ENCODE data around the gene DPYD.

DPYD gene

DNA sequence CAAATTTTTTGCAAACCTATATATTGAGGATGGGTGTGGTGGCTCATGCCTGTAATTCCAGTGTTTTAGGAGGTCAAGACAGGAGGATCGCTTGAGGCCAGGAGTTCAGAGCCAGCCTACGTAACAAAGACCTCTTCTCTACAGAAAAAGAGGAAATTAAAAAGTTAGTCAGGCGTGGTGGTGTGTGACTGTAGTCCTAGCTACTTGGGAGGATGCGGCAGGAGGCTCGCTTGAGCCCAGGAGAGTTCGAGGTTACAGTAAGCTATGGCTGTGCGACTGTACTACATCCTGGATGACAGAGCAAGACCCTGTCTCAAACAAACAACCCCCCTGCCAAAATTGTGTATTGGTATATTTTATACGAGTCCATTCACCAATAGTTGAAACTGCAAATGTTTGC, 589.7 kb downstream of the DPYD start:
- DNase-seq (ENCODE audit: extremely low read depth in 1 of 2, low read depth in 1 of 2) = no peak

DNA sequence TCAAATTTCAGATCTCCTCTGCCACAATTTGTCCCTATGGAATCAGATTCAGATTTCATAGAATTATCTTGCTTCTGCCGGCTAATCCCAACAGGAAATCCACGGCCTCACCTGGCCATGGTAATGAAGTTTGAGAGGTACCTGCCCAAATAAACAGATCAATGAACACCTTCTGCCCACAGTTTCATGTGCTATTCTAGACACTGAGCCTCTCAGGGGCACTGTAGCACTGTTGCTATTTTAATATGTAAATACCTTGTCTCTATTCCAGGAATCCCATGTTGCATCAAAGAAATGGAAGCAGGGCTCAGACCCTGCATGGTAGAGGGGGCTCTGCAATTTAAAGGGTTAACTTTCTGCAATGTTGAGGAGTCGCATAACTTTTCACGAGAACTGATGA, 606.1 kb downstream of the DPYD start:
- no peak for DNase-seq (ENCODE audit: extremely low read depth in 1 of 2, low read depth in 1 of 2)

DNA sequence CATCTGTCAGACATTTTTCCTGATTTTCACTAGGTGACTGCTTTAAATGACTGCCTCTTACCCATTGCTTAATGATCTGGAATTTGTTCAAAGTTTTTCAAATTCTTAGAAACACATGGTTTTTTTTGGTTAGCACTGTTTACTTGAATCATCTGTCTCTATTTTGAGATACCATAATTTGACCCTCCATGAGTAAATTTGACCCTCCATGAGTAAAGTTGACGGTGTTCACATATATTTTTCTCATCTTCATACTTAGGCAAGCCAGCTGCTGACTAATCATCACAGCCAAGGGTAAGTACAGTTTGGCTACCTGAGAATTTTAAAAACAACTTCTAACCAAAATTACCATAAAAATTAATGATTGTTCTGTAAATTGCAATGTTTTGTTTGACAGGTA, 612.7 kb downstream of the DPYD start:
- no peak for DNase-seq (ENCODE audit: extremely low read depth in 1 of 2, low read depth in 1 of 2)

DNA sequence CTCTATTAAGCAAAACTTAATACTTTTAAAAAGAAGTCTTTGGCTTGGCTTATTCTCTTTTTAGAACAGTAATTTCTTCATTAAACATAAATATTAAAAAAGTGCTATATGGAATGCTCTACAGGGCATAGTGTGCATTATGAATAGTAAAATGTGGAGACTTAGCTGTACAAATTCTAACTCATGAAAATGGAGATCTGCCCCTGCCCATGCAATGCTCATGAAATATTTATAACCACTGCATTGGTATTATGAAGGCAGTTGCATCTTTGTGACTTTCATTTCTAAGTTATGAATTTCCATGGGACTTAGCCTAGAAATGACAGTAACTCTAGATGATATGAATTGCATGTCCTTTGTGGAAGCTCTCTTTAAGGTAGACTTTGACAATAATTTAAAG, 613.3 kb downstream of the DPYD start:
- DNase-seq (ENCODE audit: extremely low read depth in 1 of 2, low read depth in 1 of 2) = no peak

DNA sequence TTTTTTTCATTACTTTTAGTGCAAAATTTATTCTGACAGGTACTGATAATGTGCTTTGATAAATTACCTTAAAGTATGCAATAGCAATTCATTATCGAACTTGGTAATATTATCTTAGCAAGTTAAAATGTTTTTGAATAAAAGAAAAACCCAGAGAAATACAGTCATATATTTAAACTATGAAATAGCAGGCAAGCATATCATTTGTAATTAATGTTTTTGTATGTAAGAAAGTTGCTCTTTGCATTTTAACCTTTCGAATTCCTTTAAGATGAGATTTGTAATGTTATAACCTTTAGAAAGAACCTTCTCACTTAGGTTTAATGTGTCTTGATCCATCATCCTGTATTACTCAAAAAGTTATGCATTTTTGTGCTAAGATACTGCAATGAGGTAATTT, 613.7 kb downstream of the DPYD start:
- no peak for DNase-seq (ENCODE audit: extremely low read depth in 1 of 2, low read depth in 1 of 2)

DNA sequence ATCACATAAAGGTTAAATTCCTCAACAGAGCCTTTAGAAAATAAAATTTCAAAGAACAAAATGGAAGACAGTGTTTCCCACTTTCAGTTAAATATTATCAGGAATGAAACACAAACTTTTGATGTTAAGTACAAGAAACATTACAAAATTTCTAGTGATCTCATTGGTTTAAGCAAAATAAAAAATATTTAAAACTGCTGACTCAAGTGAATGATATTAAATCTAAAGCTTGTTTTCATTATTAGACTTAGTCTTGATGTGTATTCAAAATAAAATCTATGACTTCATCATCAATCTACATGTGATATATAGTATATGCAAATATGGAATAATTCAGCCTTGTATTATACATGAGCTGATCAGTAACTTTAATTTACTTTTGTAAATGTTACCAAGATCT, 614.3 kb downstream of the DPYD start:
- no peak for DNase-seq (ENCODE audit: extremely low read depth in 1 of 2, low read depth in 1 of 2)

DNA sequence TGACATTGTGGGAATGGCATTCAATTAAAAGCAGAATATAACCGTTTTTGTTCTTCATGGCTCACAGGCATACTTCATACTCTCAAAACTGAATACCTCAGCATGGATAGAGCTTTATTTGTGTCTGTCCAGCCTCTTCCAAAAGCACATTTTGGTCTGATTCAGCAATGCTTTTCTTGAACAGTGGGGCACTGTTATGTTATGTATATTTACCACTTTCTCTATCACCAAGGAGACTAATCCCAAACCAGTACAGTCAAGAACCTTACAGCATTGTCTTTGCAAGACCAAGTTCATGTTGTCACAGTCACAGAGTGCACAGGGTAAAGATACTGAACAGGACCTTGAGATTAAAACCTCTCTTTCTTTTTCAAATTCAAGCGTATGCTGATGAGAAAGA, 616.5 kb downstream of the DPYD start:
- no peak for DNase-seq (ENCODE audit: extremely low read depth in 1 of 2, low read depth in 1 of 2)

DNA sequence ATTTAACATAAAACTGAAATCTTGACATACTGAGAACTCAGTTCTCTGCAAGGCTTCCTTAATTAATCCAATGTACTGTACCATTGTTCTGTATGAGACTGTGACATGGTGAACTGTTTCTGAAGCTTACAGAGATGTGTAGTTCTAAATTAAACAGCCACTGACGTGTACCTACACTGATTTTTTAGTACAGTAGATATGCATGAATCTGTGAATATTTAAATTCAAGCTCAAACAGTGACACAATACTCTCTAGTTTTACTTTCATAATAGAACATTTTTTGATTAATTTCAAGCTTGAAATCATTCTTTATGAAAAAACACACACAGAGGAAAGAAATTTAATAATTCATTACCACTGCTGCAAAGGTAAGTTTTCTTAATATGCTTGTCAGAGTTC, 621.9 kb downstream of the DPYD start:
- DNase-seq (ENCODE audit: extremely low read depth in 1 of 2, low read depth in 1 of 2) = no peak

DNA sequence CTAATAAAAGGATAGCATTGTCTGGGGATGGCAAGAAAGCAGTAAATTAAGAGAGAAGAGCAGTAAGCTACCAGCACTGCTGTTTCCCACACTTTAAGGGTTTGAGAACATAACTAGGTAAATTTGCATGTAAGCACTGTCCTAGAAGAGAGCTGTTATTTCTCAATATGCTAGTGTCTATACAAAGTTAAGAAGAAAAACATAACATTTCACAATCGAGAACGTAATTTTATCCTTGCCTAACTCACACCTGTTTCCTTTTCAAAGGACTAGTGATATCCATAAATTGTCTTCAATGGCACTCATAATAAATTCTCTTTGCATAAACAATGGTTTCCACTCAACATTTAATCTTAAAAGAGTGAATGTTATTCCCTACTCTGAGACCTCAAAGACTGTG, 623.2 kb downstream of the DPYD start:
- no peak for DNase-seq (ENCODE audit: extremely low read depth in 1 of 2, low read depth in 1 of 2)

DNA sequence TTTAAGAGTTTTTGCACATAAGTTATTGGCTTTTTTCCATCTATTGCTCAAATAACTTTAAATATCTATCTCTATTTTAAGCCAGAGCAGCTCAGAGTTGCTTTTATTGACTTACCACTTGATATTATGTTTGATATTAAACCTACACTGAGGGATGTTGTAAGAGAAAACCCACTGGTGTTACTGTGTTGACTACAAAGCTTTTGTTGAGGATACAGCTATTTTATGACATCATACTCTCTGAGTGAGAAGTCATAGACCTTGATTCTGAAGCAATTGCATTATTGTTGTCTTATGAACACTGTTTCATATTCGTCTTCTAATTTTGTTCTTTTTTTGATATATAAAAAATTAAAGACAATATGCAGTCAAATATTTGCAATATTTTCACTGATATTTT, 638.9 kb downstream of the DPYD start:
- DNase-seq (ENCODE audit: extremely low read depth in 1 of 2, low read depth in 1 of 2) = no peak

DNA sequence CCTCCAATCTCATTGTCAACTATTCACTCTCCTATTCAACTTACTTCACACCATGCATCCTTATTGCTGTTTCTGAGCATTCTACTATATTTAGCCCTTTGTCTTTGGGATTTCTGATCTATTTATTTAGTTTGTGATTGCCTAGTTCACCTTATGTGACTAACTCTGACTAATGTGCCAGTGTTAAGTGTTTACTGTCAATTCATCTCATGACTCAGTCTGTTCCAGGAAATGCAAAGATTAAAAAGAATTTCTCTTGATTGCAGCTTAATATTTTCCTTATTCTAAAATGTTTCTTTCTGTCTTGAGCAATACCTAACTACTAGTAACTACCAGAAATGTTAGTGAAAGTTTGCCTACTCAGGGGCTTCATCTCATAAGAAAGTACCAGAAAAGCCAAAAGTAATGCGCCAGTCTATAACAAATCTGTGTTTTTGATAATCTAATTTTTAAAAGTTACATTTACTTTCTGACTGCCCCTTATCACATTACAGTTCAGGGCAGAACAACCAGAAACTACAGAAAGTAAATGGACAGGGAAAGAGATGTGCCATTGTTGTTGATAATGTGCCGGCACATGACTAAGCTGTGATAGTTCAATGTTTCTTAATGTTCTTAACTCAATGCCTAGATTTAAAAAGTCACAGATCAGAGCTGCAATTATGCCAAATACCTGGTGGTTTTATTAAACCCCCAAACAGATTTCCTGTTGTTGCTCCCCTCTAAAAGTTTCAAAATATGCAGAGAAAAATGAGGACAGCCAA, 642.8 kb downstream of the DPYD start:
- no peak for DNase-seq (ENCODE audit: extremely low read depth in 1 of 2, low read depth in 1 of 2)

DNA sequence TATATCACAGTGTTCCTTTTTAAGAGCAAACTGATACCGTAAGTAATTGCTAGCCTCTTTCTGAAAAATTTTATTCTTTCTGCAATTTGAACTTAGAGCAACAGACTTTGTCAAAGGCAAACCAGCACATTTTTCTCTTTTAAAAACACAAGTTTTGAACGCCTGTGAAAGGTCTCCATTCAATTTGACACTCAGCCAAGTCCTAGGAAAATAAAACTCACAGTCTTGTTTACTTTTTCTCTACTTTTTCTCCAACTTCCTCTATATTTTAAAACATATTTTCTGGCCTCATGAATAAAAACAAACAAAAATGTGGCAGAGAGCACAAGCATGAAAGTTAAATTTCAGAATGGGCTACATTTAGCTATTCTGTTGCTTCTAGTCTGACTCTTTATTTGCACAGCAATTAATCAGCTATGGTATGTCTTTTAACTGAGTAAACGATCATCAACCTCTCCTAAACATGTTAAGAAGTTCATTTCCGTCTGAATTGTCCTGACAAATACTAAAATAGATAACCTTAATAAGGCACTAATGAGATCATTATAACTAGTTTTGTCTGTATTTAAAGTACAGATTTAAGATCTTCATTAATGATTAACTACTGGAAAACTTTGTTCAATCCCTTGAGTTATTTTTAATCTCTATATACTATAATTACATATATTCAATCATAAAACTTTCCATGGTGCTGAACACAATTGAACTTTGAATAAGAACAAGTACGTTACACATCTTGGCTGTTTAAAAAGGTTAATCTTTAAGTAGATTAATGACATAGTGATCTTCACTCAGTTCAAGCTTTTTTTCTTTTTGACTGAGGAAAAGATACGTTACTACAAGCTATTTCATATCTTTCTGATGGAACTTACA, 648.7 kb downstream of the DPYD start:
- no peak for DNase-seq (ENCODE audit: extremely low read depth in 1 of 2, low read depth in 1 of 2)

DNA sequence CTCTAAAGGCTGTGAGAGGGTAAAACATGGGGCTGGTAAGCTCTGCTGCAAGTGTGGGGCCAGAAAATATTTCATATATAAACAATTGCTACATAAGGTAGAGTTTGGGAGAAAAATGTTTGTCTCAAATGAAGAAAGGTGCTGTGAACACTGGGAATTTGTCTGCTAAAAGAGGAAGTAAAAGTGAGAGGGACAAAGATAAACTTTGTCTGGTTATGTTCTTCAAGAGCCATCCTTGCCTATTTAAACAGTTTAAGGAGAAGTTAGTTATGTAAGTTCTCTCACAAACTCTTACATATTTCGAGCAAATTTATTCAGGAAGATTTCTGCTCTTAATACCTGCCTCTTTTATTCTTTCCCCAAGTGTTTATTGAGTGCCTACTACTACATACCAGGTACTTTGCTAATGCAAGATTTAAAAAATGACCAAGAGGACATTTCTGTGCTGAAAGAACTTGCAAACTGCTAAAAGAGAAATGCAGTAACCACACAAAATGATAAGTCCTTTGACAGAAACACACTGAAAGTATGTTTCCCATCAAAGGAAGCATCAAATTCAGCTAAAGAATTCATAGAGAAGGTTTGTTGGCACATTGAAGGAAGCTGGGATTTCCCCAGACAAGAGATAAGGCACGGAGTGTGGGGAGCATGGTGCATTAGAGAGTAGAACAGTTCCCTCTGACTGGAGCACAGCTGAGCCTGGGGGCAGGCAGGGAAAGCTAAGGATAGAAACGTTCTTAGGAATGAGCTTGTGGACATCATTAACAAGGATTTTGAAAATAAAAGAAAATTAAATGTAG, 650.1 kb downstream of the DPYD start:
- no peak for DNase-seq (ENCODE audit: extremely low read depth in 1 of 2, low read depth in 1 of 2)

DNA sequence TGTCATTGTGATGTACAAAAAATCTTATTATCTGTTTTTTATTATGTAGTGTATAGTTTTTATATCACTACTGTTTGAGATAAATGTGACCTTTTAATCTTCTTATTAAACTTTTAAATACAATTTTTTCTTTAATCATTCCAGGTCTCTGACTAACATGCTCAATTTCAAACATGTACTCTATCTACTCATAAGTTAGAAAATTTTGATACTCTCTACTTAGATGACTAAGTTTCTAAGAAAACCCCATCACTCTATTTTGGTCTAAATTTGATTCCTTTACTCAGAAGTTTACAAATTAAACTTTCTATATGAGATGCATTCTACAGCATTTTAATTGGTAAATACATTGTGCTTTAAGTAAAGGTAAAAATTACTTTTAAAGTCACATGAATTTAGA, 655.2 kb downstream of the DPYD start:
- DNase-seq (ENCODE audit: extremely low read depth in 1 of 2, low read depth in 1 of 2) = no peak

DNA sequence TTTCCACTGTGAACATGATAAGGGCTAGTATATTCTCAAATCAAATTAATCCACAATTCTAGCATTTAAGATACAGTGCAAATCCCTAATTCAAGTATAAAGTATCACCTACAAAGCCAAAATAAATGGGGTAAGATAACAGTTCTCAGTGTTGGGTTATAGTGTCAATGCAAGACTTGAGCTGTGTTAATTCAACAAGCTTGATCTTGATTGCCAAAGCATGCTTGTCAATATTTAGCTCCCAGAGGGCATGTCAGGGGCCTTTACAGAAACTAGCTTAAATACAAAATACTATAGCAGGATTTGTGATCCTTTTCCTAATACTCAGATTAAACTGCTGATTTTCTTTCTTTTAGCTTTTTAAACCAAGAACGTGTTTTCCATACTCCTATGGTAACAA, 658.0 kb downstream of the DPYD start:
- DNase-seq (ENCODE audit: extremely low read depth in 1 of 2, low read depth in 1 of 2) = no peak

DNA sequence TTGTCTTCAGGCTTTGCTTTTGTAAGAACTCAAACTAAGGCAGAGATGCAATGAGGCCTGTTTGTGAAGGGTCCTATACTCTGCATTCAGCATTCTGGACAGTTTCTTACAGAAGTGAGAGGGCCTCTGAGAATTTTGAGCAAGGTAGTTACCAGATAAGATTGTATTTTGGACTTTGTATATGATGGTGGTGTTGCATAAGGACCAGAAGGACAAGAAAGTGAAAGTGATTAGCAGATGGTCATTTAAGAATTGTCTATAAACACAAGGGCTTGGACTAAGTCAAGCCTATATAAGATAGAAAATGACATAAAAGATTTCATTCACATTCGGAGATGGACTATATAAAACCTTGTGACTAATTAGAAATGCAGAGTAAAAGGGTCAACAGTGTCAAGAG, 662.2 kb downstream of the DPYD start:
- DNase-seq (ENCODE audit: extremely low read depth in 1 of 2, low read depth in 1 of 2) = no peak

DNA sequence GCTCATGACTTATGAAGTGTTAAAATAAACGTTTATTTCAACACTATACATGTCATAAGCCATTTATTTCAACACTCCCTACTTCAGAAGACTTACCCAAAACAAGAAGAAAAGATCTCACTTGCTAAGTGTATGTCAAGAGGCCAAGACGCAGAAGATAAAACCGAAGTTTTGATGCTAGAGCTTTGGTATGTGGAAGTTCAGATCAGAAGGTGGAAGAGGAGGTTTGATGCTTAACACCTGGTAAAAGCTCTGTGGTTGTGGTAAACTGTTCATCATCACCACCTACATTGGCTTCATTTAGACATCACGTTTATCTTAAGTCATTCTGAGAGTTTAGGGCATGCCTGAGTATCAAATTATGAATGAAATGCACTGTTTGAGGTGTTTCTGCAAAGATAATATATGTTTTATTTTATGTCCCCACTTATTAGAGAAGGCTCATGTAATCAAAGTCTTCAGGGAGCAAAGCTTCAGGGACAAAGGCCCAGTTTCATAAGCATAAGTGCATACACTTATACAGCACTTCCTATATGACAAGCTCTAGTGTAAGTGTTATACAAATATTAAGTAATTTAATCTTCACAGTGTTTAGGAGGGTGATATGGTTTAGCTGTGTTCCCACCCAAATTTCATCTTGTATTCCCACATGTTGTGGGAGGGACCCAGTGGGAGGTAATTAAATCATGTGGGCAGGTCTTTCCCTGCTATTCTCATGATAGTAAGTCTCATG, 665.9 kb downstream of the DPYD start:
- no peak for DNase-seq (ENCODE audit: extremely low read depth in 1 of 2, low read depth in 1 of 2)

DNA sequence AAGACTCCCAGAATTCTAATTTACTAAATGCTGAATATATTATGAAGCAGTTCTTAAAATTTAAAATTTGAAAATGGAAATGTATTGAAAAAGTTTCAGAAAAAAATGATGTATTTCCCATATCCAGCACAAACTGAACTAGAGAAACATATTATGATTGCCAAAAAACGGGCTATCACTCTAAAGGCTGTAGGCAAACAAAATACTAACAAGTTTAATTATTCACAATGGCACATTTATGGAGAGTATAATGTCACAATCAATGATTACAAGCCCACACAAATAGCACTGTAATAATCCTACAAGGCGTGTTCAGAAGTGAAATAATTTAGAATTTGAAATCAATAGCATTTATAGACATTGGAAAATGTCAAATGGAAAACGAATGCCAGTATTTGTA, 667.9 kb downstream of the DPYD start:
- DNase-seq (ENCODE audit: extremely low read depth in 1 of 2, low read depth in 1 of 2) = no peak

DNA sequence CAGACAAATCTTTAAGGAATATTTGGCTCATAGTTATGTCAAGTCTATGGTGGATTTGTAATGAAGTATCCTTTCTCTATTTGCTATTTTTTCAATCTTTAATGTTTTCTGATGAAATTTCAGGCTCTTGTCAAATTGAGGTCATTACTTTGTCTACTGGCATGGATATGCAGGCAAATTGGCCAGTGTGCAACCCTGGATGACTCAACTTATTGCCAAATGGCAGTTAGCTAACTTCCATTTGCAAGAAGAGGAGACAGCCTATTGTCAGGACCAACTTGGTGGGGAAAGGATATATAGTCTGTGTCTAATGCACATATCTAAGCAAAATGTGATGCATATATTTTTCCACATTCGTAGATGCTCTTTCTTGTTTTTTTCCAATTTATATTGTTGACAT, 668.8 kb downstream of the DPYD start:
- DNase-seq (ENCODE audit: extremely low read depth in 1 of 2, low read depth in 1 of 2) = no peak

DNA sequence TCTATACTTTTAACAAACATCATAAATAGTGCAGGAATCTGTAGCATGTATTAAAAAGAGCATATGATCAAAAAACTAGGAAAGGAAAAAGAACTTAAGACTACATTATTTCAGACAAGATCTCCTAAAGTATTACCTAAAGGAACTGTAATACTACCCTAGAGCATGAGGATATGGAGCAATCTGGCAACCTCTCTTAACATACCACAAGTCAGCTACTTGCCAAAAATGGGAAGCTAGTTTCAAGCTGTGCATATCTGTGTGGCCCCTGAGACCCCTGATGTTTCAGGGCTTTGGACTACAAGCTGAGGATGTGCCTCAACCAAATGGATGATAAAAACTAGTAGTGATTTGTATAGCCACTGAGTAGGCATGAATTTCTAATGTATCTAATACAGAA, 673.6 kb downstream of the DPYD start:
- DNase-seq (ENCODE audit: extremely low read depth in 1 of 2, low read depth in 1 of 2) = no peak

DNA sequence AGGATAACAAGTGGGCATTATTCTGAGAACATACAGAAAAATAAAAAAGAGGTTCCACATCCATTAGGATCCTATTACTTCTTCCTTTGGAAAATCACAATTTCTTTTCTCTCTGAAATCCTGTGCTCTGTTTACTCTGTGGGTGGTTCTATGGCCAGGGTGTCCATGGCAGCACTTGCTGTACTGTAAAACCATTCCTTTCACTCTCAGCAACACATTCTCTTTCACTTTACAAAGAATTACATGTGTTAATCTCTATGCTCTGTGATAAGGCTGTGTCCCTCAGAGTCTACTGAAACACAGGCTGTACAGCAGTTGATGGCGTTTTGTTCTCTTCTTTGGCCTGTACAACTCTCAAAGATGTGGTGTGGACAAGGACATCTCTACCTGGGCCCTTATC, 675.2 kb downstream of the DPYD start:
- no peak for DNase-seq (ENCODE audit: extremely low read depth in 1 of 2, low read depth in 1 of 2)

Measured in activated CD8-positive, alpha-beta memory T cell treated with anti-CD3 and anti-CD28 coated beads for 1 hour (primary cell).